GM06990 (cell line): ENCODE data around the gene FBXO31.

Source experiments
- DNase-seq: peaks from one replicate; pipeline ENCODE4 v3.0.0-alpha.2; 2011; ENCODE audit not compliant: insufficient read length; ENCODE audit errors: extremely low read depth
- H3K27me3 ChIP-seq: replicated peaks from 2 replicates; pipeline ENCODE4 v1.6.0; 2011; ENCODE audit warnings: low read length; ENCODE audit not compliant: control insufficient read depth, insufficient read depth
- H3K36me3 ChIP-seq: 2 replicates; pipeline ENCODE4 v1.5.1; 2011; ENCODE audit warnings: low read length; ENCODE audit not compliant: control insufficient read depth, insufficient read depth
- H3K4me3 ChIP-seq: replicated peaks from 2 replicates; pipeline ENCODE4 v1.5.1; 2011; ENCODE audit warnings: low read depth, mild to moderate bottlenecking, control low read depth, low read length
- CTCF ChIP-seq: IDR thresholded peaks from 2 replicates; pipeline ENCODE4 v1.5.1; 2011; ENCODE audit warnings: low read length, control low read depth, mild to moderate bottlenecking, inconsistent platforms; ENCODE audit not compliant: insufficient read depth, poor library complexity, severe bottlenecking

FBXO31 gene

GRCh38 chr16:87330257-87330624 lies 53.3 kb downstream of the FBXO31 start:
- Histone ChIP-seq H3K4me3 (no peak overlapping the region), H3K27me3 (no peaks in the 10 kb centered on the region), H3K36me3 (peaks cover 23% of the 10 kb centered on the region)
- no peak for DNase-seq
- no peak for TF ChIP-seq CTCF

GRCh38 chr16:87329436-87330256 lies 53.9 kb downstream of the FBXO31 start:
- TF ChIP-seq CTCF: no peak
- Histone ChIP-seq H3K36me3 (peaks cover 19% of the 10 kb centered on the region), H3K27me3 (no peaks in the 10 kb centered on the region), H3K4me3 (no peak overlapping the region)
- DNase-seq: no peak

- peaks cover 16% of the 10 kb centered on the region for H3K36me3 ChIP-seq
- TF ChIP-seq CTCF: no peak
- DNase-seq: no peak
- H3K4me3 ChIP-seq: no peak overlapping the region
- H3K27me3 ChIP-seq: no peaks in the 10 kb centered on the region
Observed at GRCh38 chr16:87328846-87329245, 54.7 kb downstream of the FBXO31 start.

GRCh38 chr16:87327798-87328495 lies 55.6 kb downstream of the FBXO31 start:
- TF ChIP-seq CTCF: no peak
- no peaks in the 10 kb centered on the region for H3K27me3 ChIP-seq
- no peak overlapping the region for H3K4me3 ChIP-seq
- DNase-seq: no peak
- H3K36me3 ChIP-seq: peaks cover 15% of the 10 kb centered on the region

GRCh38 chr16:87326151-87326571 lies 57.4 kb downstream of the FBXO31 start:
- Histone ChIP-seq H3K27me3 (no peaks in the 10 kb centered on the region), H3K4me3 (no peak overlapping the region), H3K36me3 (peaks cover 16% of the 10 kb centered on the region)
- no peak for TF ChIP-seq CTCF
- no peak for DNase-seq
